Thyroid gland (tissue), 4 donors: ENCODE results near the gene LHPP. TPM values are rescaled to one million over a fixed set of nuclear protein-coding genes. Genes with fewer than 3 reads are reported as not detected.

ENCODE experiments used
- DNase-seq, 2 donors: peaks; one replicate each; pipeline ENCODE4 v3.0.0-alpha.2; 2019
- H3K27ac ChIP-seq, 3 donors: fragments of 200-600 bp; sonication (generic); 1 replicate in 2 of 3; 2 replicates in 1 of 3; pipeline ENCODE4 v1.5.1; 2016 to 2019; ENCODE audit warnings: mild to moderate bottlenecking in 1 of 3, moderate library complexity in 1 of 3
- H3K27me3 ChIP-seq: fragments of 200-600 bp; sonication (generic); one replicate; pipeline ENCODE4 v1.5.1; 2019
- H3K36me3 ChIP-seq, 2 donors: fragments of 200-600 bp; sonication (generic); one replicate each; pipeline ENCODE4 v1.5.1; 2016 to 2019
- H3K4me1 ChIP-seq, 2 donors: fragments of 200-600 bp; sonication (generic); one replicate each; pipeline ENCODE4 v1.5.1; 2017 to 2019
- H3K4me3 ChIP-seq, 3 donors: fragments of 200-600 bp; sonication (generic); replicated peaks in 1 of 3; 1 replicate in 2 of 3; 2 replicates in 1 of 3; pipeline ENCODE4 v1.5.1; 2016; ENCODE audit warnings: mild to moderate bottlenecking in 1 of 3
- H3K9me3 ChIP-seq: fragments of 200-600 bp; sonication (generic); one replicate; pipeline ENCODE4 v1.5.1; 2017
- POLR2A ChIP-seq, 2 donors: fragments of 450-650 bp; IDR thresholded peaks; one replicate each; pipeline ENCODE4 v1.6.1; 2017; ENCODE audit warnings: antibody characterized with exemption in 2 of 2, mild to moderate bottlenecking in 2 of 2, moderate library complexity in 1 of 2
- WGBS, 2 donors: methylation state at CpG; one replicate each; pipeline ENCODE4 v1.1.5; 2017; 5-methylcytosine and 5-hydroxymethylcytosine counted together
- intact Hi-C: fragments of 100-400 bp; cut with DNase I; formaldehyde crosslinking; loops from one replicate; pipeline ENCODE4 v1.15.1; 2023
- total RNA-seq, 4 donors: library from RNA; depleted of rRNA; stranded (reverse); fragments of >200 nt; gene quantifications; one replicate each; pipeline ENCODE4 v1.2.3, GENCODE V29; 2016
- TF ChIP-seq, protein P1 (sequence below), 6 experiments: fragments of 200-600 bp in 3 of 6; fragments of 450-650 bp in 3 of 6; sonication (generic) in 3 of 6; IDR thresholded peaks; one replicate each; pipeline ENCODE4 v1.5.1; 2016 to 2019; ENCODE audit warnings: antibody characterized with exemption in 6 of 6, mild to moderate bottlenecking in 2 of 6, inconsistent platforms in 1 of 6, moderate library complexity in 1 of 6

Gene LHPP
- total RNA-seq, 4 donors from 2014 or later, result 8.3 to 69.9 (median 48.3) TPM

- TF ChIP-seq POLR2A (IDR thresholded peaks at IDR 0.05), result no peak
- TF ChIP-seq, protein P1, sequence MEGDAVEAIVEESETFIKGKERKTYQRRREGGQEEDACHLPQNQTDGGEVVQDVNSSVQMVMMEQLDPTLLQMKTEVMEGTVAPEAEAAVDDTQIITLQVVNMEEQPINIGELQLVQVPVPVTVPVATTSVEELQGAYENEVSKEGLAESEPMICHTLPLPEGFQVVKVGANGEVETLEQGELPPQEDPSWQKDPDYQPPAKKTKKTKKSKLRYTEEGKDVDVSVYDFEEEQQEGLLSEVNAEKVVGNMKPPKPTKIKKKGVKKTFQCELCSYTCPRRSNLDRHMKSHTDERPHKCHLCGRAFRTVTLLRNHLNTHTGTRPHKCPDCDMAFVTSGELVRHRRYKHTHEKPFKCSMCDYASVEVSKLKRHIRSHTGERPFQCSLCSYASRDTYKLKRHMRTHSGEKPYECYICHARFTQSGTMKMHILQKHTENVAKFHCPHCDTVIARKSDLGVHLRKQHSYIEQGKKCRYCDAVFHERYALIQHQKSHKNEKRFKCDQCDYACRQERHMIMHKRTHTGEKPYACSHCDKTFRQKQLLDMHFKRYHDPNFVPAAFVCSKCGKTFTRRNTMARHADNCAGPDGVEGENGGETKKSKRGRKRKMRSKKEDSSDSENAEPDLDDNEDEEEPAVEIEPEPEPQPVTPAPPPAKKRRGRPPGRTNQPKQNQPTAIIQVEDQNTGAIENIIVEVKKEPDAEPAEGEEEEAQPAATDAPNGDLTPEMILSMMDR (IDR thresholded peaks at IDR 0.05), result no peak
- Histone ChIP-seq H3K9me3 (no peaks in the 10 kb centered on the region), H3K4me1 (peaks cover 14 to 26% of the 10 kb centered on the region in 2 donors), H3K4me3 (no peak overlapping the region), H3K27me3 (no peaks in the 10 kb centered on the region), H3K36me3 (no peaks in the 10 kb centered on the region), H3K27ac (peak overlapping the region in 2 of 3 donors; percentile 56 to 67)
- DNase-seq, result peak; percentile 57
- intact Hi-C loops, result no loop called here
- 57 to 68% methylated on average over 12 to 15 of the region's 15 CpGs for WGBS, 2 donors
Observed at GRCh38 chr10:124588736-124589490, 127.3 kb downstream of the LHPP start.

DNA sequence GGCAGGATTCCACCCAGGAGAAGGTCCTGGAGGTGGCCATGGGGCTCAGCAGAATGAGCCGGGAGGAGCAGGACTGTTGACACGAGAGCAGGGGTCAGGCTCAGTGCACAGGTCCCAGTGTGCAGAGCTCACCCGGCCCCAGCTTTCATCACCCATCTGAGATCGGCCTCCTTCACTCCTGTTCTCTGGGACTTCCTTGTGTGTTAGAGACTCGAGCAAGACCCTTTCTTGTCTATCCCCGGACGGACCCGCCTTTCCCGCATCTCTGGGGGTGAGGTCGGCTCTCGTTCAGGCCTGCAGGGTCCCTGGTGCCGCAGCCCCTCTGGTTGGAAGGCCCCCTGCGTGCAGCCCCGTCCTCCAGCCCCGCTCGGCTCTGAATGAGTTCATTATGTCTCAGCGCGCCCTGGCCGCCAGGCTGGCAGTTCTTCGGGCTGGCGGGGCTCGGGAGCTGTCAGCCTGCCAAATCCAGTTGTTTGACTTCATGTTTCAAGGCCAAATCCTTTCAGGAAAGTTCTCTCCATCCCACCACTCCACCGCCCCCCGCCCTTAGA is 127.9 kb downstream of the LHPP start:
- Histone ChIP-seq H3K4me1 (peaks cover 14 to 27% of the 10 kb centered on the region in 2 donors), H3K27ac (peak overlapping the region in 1 of 3 donors; percentile 67), H3K9me3 (no peaks in the 10 kb centered on the region), H3K36me3 (no peaks in the 10 kb centered on the region), H3K4me3 (no peak overlapping the region), H3K27me3 (no peaks in the 10 kb centered on the region)
- WGBS, 2 donors, result 86 to 88% methylated on average over 21 to 23 of the region's 24 CpGs
- no peak for TF ChIP-seq POLR2A (IDR thresholded peaks at IDR 0.05)
- TF ChIP-seq, protein P1 (IDR thresholded peaks at IDR 0.05), result no peak
- peak; percentile 24 to 42 for DNase-seq
- intact Hi-C loops, result no loop called here

DNA sequence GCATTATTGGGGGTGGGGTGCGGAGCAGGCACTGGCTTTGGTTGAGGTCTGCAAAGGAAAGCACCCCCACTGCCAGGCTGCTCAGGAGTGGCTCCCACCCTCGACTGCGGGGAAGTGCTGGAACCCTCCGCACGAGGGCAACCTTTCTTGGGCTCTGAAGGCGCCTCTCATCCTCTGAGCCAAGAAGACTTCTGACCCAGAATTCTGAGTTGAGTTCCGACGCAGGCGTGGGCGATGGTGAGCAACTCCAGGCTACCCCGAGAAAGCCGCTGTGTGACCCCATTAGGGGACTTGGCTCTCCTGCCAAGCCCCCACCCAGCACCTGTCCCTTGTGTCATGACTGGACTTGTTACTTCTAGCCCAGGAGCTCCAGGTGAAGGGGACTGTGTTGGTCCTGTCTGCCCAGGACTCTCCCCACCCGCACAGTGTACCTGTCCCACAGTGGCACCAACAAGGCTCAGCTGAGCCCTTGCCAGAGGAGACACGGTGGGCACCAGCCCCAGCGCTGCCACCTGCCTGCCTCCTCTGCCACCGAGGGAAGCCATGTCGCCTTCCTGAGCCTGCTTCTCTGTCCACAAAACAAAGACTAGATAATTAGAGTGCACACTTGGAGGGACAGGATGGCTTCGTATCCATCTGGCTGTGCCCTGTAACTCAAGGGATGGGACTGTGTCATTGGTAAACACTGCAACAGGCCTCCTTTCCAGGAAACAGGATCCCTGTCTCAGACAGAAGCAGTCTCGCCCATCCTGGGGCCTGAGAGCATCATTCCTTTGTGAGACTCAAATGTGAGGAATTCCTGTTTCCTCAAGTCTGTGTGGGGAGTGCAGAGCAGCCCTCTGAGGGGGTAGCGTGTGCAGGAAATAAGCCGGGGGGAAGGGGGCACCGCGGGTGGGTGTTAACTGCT is 128.8 kb downstream of the LHPP start:
- H3K4me3 ChIP-seq, result no peak overlapping the region
- intact Hi-C loops, result no loop called here
- H3K9me3 ChIP-seq, result no peaks in the 10 kb centered on the region
- peaks cover 14 to 27% of the 10 kb centered on the region in 2 donors for H3K4me1 ChIP-seq
- no peaks in the 10 kb centered on the region for H3K36me3 ChIP-seq
- no peaks in the 10 kb centered on the region for H3K27me3 ChIP-seq
- TF ChIP-seq, protein P1 (IDR thresholded peaks at IDR 0.05), result no peak
- no peak for TF ChIP-seq POLR2A (IDR thresholded peaks at IDR 0.05)
- no peak overlapping the region for H3K27ac ChIP-seq
- 88 to 89% methylated on average over 21 to 23 of the region's 23 CpGs for WGBS, 2 donors
- no peak for DNase-seq

DNA sequence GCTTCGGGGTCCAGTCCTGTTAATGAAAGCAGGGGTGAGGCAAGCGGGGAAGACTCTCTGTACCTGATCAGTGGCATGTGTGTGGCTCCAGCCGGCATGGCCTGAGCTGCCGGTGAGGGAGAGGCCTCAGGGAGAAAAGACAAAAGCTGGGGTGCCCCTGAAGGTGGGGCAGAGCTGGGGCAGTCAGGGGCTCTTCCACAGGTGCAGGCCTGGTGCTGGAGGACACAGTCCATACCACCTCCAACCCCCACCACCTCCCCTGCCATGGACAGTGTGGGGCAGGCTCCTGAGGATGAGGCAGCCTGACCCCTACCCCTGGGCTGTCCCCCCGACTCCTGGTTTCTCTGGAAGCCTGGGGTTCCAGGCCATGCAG is 129.5 kb downstream of the LHPP start:
- no peak for DNase-seq

More for the DNA sequence above, 129.5 kb downstream of the LHPP start:
- no peak overlapping the region for H3K27ac ChIP-seq
- H3K4me3 ChIP-seq, result no peak overlapping the region
- H3K4me1 ChIP-seq, result peaks cover 14 to 27% of the 10 kb centered on the region in 2 donors
- WGBS, 2 donors, result 80 to 92% methylated on average over 4 of the region's 5 CpGs
- intact Hi-C loops, result no loop called here
- H3K9me3 ChIP-seq, result no peaks in the 10 kb centered on the region
- no peak for TF ChIP-seq POLR2A (IDR thresholded peaks at IDR 0.05)
- TF ChIP-seq, protein P1 (IDR thresholded peaks at IDR 0.05), result no peak
- H3K27me3 ChIP-seq, result no peaks in the 10 kb centered on the region
- no peaks in the 10 kb centered on the region for H3K36me3 ChIP-seq
